A549 treated with CpdA at 1 μM for 4 hours (cell line): ENCODE measurements around the gene FGL2. TPM values are rescaled to one million over a fixed set of nuclear protein-coding genes. Genes with fewer than 3 reads are reported as not detected.

ENCODE experiments used
- total RNA-seq: library from RNA; stranded (reverse); fragments of 200-300 nt; extraction: Qiagen RNA extraction; gene quantifications from 5 replicates; pipeline ENCODE4 v1.2.3, GENCODE V29; 2022; ENCODE audit warnings: low read depth

The FGL2 gene, protein sequence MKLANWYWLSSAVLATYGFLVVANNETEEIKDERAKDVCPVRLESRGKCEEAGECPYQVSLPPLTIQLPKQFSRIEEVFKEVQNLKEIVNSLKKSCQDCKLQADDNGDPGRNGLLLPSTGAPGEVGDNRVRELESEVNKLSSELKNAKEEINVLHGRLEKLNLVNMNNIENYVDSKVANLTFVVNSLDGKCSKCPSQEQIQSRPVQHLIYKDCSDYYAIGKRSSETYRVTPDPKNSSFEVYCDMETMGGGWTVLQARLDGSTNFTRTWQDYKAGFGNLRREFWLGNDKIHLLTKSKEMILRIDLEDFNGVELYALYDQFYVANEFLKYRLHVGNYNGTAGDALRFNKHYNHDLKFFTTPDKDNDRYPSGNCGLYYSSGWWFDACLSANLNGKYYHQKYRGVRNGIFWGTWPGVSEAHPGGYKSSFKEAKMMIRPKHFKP
- not detected in 5 replicates for total RNA-seq

DNA sequence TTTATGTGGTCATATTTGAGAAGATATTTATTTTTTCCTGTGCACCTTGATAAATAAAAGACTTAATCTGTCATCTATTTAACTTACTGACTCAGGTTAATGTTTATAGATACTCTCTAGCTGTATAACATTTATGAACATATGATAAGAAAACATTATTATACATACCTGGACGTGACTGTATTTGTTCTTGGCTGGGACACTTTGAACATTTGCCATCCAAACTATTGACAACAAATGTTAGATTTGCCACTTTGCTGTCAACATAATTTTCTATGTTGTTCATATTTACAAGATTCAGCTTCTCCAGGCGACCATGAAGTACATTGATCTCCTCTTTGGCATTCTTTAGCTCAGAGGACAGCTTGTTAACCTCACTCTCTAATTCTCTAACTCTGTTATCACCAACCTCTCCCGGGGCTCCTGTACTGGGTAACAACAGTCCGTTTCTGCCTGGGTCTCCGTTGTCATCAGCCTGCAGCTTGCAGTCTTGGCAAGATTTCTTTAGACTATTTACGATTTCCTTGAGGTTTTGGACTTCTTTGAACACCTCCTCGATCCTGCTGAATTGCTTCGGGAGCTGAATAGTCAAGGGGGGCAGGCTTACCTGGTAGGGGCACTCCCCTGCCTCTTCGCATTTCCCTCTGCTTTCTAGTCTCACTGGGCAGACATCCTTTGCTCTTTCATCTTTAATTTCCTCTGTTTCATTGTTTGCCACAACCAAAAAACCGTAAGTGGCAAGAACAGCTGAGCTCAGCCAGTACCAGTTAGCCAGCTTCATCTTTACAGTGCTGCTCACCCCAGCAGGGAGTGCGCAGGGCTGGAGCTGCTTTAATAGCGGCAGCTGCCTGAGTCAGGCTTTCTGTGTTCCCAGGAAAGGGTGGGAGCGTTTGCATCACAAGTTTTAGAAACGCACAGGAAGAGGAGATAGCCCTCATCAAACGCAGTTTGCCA, at the start of gene FGL2:
Gene FGL2 (minus strand): TSS at position 807 of the 954 bp plus-strand sequence. CDS start 26 bp downstream, at position 781.

Other genes with a start within 250 kb of the FGL2 start
- gene SPDYE17, start 167.5 kb downstream of the FGL2 start, total RNA-seq, result not detected in 5 replicates
- 0.15 TPM in 2 of 5 replicates, not detected in the others for gene SPDYE18, start 137.3 kb downstream of the FGL2 start, total RNA-seq
- gene CCDC146, start 77.2 kb downstream of the FGL2 start, total RNA-seq, result 0.48 to 1.5 TPM (median 0.70 TPM) in 5 replicates
- 2.2 to 2.9 TPM (median 2.7 TPM) in 5 replicates for gene GSAP, start 216.5 kb upstream of the FGL2 start, total RNA-seq